CD4-positive, alpha-beta T cell treated with Interleukin-4 for 4 hours (primary cell): Measurements from ENCODE around the gene IPP.
"Not testable (repeated sequence)": the region's sequence is repeated elsewhere in the genome, so short reads cannot be mapped to it uniquely, and the experiment has no call there.

Experiments used
- DNase-seq: peaks from one replicate; pipeline ENCODE4 v3.0.0-alpha.2; 2020

Gene IPP

DNA sequence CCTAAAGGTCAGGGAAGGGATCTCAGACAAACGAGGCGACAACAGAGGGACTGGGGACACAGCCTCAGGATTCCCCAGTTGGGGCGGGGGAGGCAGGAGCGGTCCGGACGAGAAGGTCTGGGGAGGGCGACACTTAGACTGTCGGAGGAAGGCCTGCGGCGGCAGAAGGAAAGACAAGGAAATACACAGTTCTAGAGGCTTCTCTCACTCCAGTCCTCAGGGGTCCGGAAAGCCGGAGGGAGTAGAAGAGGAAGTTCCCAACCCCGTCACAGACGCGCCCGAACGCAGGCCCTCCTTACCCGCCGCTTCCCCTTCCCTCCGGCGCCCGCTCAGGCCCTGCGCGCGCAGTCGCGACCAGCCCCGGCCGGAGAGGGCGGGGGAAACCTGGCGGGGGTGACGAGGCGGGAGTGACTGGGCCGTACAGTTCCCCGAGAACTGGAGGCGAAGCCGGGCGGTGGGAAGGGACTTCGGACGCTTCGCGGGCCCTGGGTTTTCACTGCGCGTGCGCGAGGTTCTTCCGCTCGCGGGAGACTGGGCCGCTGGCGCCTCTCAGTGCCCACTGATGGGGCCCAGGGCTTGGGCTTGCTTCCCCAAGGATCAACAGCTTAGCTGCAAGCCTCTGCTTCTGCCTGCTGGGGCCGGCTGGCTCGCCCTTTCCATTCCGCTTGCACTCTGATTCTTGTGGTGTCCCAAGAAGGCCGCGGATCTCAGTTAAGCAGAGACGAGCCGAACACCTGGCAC, at the start of gene IPP:
IPP (minus strand) TSS at position 356 of the 741 bp plus-strand sequence. CDS start 4,242 bp downstream, outside the sequence.
- peak; percentile 94 for DNase-seq

DNA sequence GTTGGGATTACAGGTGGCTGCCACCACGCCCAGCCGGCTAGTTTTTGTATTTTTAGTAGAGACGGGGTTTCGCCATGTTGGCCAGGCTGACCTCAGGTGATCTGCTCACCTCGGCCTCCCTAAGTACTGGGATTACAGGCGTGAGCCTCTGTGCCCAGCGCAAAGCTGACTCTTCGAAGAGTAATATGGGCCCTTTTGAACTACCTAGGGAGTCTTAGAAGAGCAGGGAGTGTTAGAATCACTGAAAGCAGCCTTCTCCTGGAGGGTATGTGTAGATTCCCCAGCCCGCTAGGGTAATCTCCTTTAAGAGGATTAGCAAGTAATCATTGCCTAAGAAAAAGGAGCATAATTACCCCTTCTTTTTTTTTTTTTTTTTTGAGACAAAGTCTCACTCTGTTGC, 46.5 kb upstream of the IPP start:
- DNase-seq, result no peak

DNA sequence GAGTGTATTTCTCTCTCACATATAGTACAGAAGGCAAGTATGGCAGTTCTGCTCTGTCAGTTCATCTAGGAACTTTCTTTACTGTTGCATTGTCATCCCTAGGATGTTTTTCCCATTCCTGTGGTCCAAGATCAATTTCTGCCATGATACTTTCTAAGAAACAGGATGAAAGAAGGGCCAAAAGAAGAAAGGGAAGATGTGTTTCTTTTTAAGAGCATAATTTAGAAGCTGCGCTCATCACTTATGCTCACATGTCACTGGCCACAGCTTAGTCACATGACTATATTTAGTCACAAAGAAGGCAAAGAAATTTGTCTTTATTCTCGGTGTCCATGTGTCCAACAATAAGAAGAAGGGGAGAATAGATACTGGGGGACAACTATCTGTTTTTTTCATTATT, 45.9 kb upstream of the IPP start:
- no peak for DNase-seq

DNA sequence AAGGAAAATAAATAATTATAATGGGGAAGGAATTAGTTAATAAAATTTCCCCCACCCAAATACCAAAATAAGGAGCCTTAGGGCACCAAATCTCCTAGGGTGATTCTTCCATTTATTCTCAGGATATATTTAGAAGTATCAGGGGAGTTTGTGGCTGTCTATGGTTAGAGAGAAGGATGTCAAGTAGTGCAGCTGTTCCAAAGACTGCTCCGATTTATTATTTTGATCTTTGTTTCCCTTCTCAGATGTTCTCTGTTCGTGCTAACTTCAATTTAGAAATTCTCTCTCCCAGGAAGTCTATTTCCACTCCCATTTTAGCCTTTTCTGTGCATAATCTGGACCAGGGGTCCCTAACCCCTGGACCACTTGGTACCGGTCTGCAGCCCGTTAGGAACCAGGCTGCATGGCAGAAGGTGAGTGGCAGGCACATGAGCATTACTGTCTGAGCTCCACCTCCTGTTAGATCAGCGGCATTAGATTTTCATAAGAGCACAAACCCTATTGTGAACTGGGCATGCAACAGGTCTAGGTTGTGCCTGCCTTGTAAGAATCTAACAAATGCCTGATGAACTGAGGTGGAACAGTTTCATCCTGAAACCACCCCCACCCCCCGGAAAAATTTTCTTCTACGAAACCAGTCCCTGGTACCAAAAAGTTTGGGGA, 43.6 kb upstream of the IPP start:
- no peak for DNase-seq

DNA sequence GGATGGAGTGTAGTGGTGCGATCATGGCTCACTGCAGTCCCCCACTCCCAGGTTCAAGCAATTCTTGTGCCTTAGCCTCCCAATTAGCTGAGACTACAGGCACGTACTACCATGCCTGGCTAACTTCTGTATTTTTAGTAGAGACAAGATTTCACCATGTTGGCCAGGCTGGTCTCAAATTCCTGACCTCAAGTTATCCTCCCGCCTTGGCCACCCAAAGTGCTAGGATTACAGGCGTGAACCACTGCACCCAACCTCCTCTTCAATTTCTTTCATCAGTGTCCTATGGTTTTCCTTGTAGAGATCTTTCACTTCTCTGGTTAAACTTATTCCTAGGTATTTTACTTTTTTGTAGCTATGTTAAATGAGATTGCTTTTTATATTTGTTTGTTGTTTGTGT, 42.3 kb upstream of the IPP start:
- no peak for DNase-seq

DNA sequence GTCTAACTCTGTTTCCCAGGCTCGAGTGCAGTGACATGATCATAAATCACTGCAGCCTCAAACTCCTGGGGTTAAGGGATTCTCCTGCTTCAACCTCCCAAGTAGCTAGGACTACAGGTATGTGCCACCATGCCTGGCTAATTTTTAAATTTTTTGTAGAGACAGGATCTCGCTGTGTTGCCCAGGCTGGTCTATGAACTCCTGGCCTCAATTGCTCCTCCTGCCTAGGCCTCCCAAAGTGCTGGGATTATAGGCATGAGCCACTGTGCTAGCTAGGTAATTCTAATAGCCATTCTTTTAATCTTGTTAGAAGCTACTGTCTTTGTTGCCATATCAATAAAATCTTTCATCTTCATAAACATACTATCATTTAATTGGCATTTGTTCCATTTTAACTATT, 39.1 kb upstream of the IPP start:
- DNase-seq, result no peak

DNA sequence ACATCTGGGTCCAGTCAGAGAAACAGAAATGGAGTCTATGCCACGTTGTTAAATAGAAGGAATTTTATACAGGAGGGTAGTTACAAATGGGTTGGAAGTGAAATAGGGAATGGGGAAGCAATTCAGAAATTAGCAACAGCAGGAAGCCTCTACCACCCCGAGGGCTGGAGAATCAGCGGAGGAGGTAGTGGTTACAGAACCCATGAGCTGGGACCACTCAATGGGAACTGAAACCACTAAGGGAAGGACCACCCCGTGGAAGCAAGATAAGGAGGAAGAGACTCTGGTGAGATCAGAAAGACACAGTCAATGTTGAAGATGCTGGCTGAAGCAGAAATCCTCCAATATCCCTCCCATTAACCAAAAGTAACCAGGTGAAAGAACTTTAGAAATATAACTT, 37.5 kb upstream of the IPP start:
- DNase-seq, result no peak

DNA sequence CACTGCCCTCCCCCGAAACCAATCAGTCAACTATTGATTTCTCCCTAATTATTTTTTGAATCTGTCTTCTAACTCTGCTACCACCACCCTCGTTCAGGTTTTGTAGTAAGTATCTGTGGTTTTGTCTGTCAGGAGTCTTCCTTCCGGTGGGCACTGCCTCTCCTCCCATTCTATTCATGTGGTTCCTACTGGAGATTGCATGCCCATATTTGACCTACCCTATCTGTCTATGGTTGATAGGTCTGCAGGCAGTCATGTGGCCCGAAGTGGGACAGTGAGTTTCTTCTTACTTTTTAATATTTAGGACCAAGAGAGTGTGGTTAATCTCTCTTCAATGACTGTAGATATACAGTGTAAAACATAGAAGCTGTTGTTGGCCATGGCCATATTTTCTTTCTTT, 35.1 kb upstream of the IPP start:
- peak; percentile 48 for DNase-seq

DNA sequence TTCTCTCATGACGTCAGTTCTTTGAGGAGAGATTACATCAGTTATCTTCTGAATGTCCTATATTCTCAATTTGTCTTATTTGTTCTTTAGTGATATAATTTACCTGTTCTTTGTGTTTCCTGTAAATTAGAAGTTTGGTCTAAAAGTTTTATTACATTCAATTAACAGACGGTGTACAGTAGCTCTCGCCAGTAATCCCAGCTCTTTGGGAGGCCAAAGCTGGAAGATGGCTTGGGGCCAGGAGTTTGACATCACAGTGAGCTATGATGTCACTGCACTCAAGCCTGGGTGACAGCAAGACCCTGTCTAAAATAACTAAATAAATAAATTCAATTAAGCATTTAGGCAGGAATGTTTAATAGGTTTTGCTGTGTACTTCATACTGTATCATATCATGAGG, 25.3 kb upstream of the IPP start:
- no peak for DNase-seq

DNA sequence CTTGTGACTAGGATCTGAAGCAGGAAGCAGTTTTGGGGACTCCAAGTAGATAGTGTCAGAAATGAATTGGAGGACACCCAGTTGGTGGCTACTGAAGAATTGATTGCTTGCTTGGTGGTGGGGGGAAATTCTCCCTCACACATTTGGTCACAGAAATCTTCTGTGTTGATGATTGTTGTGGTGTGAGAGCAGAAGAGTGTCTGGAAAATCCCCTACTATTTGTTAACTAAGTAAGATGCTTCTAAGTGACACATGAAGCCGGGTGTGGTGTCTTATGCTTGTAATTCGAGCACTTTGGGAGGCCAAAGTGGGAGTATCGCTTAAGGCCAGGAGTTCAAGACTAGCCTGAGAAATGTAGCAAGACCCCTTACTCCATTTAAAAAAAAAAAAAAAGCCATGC, 22.5 kb upstream of the IPP start:
- DNase-seq, result no peak

DNA sequence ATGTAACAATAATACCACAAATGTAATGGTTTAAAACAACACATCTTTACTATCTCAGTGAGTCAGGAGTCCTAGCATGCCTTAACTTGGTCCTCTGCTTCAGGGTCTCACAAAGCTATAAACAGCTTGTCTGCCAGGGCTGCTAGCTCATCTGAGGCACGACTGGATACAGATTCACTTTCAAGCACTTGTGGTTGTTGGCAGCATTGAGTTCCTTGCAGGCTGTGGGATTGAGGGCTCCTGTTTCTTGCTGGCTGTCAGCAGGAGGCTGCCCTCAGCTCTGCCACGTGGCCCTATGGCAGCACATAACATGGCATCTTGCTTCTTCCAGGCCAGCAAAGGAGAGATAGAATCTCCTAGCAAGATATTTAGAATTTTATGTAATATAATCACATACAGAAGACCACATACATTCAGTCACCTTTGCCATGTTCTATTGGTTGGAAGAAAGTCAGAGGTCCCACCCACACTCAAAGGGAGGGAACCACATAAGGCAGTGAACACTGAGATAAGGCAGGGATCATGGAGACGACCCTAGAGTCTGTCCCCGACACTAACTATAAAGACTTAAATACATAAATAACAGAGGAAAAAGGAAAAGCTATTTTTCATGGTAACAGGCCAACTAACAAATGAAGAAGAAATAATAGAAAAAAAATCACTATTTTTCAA, 18.9 kb upstream of the IPP start:
- no peak for DNase-seq

DNA sequence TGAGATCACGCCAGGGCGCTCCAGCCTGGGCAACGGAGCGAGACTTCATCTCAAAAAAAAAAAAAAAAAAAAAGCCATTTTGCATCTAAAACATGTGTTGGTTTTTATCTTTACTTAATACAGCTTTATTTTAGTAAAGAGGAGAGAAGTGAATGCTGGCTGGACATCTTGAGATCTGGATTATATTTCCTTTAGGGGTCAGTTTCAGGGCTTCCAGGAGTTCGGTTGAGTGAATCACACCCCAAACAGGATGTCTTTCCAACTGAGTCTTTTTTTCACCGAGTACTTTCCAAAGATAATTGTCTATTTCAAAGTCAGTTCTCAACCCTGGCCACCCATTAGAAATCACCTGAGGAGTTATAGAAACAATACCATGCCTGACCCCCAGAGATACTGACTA, 16.6 kb upstream of the IPP start:
- no peak for DNase-seq

DNA sequence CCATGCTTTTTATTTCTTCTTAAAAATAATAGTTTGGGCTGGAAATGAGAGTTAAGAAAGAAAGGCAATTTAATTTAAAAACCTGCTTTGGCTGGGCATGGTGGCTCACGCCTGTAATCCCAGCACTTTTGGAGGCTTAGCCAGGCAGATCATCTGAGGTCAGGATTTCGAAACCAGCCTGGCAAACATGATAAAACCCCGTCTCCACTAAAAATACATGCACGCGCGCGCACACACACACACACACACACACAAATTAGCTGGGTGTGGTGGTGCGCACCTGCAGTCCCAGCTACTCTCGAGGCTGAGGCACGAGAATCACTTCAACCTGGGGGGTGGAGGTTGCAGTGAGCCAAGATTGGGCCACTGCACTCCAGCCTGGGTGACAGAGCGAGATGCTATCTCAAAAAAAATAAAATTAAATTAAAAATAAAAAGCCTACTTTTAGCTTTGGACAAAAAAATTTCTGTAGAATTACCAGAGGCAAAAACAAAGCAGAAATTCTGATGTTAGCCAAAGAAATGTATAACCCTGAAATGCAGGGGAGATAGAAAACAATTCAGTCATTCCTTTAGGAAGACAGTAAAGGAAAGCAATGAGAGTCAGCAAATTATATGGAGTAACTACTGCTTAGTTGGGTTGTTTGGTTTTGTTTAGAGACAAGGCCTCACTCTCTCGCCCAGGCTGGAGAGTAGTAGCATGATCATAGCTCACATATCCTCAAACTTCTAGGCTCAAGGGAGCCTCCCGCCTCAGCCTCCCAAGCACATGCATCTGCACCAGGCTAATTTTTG, 15.7 kb upstream of the IPP start:
- DNase-seq, result no peak

DNA sequence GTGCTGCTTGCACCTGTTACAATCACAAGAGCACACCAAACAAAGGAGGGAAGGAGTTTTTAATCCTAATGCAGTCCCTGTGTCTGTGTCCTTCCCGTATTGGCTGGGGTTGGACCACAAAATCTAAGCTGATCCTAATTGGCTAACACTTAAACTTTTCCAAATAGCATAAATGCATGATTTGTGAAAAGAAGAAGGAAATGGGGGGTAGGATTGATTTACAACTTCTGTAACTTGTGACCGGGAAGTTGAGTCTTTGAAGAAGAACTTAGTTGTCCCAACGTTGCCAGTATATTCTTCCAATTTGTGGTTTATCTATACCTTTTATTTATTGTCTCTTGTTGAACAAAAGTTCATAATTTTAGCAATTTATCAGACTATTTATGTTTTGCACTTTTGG, 11.8 kb upstream of the IPP start:
- DNase-seq, result no peak

DNA sequence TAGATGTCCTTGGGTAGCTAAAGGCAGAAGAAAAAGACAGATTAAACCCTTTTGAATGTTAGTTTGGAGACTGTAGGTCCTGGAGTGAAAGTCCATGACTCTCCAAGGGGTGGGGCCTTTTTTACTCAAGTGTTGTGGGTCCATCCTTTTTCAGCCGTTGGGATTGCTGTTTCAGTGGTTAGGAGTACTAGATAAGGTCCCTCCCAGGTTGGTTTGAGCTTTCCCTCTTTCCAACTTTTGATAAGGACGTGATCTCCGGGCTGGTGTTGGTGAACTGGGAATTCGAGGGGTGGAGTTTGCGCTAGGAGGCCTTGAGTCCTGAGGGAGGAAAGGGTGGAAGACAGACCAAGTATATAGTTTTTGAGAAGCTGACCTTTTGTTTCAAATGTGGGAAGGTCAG, 5.2 kb upstream of the IPP start:
- no peak for DNase-seq

DNA sequence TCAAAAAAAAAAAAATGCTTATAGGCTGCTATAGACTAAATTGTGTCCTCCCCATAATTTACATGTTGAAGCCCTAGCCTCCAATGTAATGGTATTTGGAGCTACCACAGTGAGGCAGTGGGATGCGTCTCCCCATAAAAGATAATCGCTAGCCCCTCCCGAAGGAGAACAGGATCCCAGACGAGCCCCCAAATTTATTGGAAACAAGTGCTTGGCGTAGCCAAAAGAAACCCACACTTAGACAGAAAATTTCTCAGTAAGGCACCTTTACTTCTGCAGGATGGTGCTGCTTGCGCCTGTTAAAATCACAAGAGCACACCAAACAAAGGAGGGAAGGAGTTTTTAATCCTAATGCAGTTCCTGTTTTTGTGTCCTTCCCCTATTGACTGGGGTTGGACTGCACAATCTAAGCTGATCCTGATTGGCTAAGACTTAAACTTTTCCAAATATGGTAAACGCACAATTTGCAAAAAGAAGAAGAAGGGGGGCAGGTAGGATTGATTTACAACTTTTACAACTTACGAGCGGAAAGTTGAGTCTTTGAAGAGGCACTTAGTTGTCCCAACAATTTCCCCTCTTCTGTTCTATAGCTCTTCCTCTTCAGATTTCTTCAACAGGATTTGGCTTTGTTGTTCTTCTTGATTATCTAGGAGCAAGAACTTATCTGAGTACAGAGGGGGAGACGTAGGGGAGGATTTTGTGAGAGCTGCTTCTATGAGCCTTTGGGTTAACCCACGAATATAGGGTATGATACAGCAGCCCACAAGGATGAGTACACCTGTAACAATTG, 3.0 kb upstream of the IPP start:
- DNase-seq, result no peak

DNA sequence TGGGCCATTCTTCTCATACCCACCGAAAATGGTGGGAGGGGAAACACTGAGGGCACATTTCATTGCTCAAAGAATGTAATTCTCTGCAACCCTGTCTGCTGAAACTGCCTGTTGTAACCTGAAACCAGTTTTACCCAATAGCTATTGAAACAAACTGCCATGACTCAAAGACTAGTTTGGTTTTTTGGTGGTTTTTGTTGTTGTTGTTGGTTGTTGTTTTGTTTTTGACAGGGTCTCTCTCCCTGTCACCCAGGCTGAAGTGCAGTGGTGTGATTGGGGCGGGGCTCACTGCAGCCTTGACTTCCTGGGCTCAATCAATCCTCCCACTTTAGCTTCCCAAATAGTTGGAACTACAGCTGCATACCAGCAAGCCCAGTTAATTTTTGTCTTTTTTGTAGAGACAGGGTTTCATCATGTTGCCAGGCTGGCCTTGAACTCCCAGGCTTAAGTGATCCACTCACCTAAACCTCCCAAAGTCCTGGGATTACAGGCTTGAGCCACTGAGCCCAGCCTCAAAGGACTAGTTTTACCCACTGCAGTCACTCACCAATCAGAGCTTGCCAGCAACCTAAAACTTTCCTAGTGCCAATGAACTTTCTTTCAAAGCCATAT, 2.1 kb upstream of the IPP start:
- no peak for DNase-seq

DNA sequence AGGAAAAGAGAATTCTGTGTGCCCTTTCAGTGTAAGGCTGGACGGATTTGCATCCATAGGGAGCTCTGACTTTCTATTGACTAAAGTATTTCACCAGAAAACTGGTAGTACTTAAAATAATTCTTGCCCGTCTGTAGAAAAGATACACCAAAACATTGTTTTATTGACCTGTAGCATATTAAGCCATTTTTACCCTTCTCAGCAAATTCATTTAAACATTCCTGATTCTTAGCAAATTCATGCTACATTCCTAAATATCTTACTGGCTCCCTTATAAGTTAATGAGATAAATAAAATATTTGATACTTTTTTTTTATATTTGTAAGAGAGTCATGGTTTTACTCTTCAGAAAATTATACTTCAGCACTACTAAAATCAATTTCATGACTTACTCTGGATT, 1.6 kb upstream of the IPP start:
- no peak for DNase-seq

DNA sequence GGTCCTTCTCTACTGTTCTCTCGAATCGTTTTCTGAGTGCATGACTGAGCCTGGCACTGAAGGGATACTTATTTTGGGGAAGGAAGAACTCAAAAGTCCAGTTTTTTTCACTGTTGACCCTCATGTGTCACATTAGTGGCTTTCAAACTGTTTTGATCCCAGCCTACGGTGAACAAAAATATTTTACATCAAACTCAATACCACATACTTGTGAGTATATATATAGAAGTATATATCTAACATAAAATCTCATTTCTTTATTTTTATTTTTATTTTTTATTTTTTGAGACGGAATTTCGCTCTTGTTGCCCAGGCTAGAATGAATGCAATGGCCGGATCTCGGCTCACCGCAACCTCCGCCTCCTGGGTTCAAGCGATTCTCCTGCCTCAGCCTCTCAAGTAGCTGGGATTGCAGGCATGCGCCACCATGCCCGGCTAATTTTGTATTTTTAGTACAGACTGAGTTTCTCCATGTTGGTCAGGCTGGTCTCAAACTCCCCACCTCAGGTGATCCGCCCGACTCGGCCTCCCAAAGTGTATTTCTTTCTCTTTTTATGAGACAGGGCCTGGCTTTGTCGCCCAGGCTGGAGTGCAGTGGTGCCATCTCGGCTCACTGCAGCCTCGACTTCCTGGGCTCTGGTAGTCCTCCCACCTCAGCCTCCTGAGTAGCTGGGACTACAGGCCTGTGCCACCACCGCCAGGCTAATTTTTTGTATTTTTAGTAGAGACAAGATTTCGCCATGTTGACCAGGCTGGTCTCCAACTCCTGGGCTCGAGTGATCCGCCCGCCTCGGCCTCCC, 786 bp upstream of the IPP start:
- DNase-seq, result not testable (repeated sequence)

DNA sequence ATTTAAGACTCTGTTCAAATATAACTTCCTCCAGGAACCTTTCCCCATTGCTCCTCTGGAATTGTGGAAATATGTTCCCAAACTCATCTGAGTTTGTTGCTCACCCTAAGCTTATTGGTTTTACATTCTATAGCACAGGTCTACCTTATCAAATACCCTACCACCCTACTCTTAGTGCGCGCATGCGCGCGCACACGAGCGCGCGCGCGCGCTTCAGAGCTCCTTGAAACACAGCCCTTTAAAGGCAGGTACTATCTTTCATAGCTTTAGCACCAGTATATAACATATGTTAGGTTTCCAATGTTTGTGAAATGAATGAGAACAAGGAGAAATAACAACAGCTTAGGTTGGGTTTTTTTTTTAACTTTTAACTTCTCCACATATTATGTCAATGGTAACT, 3.5 kb downstream of the IPP start:
- DNase-seq, result no peak

DNA sequence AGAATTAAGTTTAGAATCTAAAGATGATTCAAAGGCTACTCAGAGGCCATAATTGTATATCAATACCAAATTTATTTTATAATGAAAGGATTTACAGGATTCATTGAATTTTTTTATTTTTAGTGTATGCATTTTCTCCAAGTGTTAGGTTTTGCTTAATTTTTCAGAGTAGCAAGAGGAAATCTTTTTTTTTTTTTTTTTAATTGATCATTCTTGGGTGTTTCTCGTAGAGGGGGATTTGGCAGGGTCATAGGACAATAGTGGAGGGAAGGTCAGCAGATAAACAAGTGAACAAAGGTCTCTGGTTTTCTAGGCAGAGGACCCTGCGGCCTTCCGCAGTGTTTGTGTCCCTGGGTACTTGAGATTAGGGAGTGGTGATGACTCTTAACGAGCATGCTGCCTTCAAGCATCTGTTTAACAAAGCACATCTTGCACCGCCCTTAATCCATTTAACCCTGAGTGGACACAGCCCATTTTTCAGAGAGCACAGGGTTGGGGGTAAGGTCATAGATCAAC, 10.8 kb downstream of the IPP start:
- not testable (repeated sequence) for DNase-seq
